GM10248 (cell line): ENCODE results near the gene RPP30.

Source experiments
- CTCF ChIA-PET: fragments of 300-600 bp; sonication (Branson Sonifier 250); formaldehyde crosslinking; extraction: SDS; loops from one replicate; lab custom pipeline; 2021; ENCODE audit warnings: antibody characterized with exemption; lab: Yijun Ruan, JAX
- POLR2A ChIA-PET: fragments of 350-650 bp; sonication (Branson Sonifier 250); formaldehyde crosslinking; extraction: SDS; loops from one replicate; lab custom pipeline; 2020; ENCODE audit warnings: antibody characterized with exemption; lab: Yijun Ruan, JAX
- DNase-seq: peaks from one replicate; pipeline ENCODE4 v3.0.0; 2012; ENCODE audit errors: extremely low spot score
- TF ChIP-seq, protein P1 (sequence below): IDR thresholded peaks from 2 replicates; pipeline ENCODE4 v1.5.1; 2012; ENCODE audit warnings: mild to moderate bottlenecking, low read depth; ENCODE audit errors: extremely low read depth, missing control alignments, control extremely low read depth

The RPP30 gene

DNA sequence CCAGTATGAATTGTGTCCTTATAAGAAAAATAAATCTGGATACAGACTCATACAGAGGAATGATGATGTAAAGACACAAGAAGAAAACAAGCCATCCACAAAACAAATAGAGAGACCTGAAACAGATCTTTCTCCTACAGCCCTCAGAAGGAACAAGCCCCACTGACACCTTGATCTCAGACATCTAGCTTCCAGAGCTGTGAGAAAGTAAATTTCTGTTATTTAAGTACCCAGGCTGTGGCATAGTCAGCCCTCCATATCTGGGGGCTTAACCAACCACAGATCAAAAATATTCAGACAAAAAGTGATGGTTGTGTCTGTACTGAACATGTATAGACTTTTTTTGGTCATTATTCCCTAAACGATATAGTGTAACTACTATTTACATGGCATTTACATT, 73.0 kb downstream of the RPP30 start:
- TF ChIP-seq, protein P1, sequence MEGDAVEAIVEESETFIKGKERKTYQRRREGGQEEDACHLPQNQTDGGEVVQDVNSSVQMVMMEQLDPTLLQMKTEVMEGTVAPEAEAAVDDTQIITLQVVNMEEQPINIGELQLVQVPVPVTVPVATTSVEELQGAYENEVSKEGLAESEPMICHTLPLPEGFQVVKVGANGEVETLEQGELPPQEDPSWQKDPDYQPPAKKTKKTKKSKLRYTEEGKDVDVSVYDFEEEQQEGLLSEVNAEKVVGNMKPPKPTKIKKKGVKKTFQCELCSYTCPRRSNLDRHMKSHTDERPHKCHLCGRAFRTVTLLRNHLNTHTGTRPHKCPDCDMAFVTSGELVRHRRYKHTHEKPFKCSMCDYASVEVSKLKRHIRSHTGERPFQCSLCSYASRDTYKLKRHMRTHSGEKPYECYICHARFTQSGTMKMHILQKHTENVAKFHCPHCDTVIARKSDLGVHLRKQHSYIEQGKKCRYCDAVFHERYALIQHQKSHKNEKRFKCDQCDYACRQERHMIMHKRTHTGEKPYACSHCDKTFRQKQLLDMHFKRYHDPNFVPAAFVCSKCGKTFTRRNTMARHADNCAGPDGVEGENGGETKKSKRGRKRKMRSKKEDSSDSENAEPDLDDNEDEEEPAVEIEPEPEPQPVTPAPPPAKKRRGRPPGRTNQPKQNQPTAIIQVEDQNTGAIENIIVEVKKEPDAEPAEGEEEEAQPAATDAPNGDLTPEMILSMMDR, result no peak
- POLR2A ChIA-PET, result no interaction called here
- CTCF ChIA-PET, result interaction anchor here (0.9 to 2.1 kb wide), 5 partner anchors 11 to 354 kb away, joined by 3 to 6 read pairs (median 3); no protein-coding TSS in a partner anchor
- DNase-seq, result no peak

DNA sequence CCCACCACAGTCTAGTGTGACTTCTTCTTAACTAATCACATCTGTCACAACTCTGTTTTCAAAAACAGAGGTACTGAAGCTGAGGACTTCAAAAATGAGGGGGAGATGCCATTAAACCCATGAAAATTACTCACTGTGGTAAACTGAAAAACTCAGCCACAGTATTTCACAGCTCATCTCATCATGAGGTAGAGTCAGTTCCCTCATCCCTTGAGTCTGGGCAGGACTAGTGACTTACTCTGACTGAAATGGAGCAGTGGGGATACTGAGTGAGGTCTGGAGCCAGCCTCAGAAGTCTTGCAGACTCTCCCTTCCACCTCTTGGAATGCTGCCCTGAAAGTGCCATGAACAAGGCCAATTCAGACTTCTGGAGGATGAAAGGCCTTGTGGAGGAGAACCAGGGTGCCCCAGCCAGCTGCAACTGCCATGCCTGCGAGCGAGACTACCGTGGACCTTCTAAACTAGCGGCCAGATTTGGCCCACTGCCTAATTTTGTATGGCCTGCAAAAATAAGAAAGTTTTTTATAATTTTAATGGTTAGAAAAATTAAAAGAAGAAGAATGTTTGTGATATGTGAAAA, 73.8 kb downstream of the RPP30 start:
- TF ChIP-seq, protein P1, result no peak
- ChIA-PET POLR2A (no interaction called here), CTCF (interaction anchor here (0.7 to 2.1 kb wide), 5 partner anchors 10 to 71 kb away, joined by 3 to 6 read pairs (median 3); no protein-coding TSS in a partner anchor)
- no peak for DNase-seq

DNA sequence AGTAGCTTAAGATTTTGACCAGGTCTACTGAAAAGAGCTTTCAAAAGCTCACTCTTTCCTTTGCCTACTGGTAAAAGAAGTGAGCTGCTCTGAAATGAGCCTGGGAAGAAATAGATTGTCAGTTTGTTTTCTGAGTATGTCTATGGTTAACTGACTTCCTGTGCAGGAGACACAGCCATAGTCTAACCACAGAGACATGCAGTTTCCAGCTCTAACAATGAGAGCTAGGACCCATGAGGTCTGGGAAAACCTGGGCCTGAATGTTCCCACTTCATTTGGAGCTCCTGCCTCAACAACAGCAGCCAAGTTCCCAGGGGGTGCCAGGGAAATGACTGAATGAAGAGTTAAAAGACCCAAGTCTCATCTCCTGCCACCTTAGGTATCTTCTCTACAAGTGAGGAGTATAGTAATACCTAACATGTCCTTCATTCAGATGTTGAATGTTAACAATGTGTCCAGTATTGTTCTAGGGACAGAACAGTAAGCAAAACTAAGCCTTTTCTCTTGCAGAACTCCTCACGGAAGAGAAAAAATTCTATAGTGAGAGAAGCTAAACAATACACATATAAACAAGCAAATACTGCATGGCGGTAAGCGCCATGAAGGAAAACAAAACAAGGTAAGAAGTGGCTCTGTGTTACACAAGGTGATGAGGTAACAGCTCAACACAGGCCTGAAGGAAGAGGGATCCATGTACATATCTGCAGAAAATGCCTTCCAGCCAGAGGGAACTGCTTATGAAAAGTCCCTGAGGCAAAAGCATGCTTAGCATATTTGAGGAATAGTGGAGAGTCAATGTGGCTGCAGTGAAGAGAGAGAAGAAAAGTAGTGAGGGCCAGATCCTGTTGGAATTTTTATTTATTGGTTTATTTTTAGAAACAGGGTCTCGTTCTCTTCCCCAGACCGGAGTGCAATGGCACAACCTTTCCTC, 75.5 kb downstream of the RPP30 start:
- TF ChIP-seq, protein P1, result no peak
- DNase-seq, result no peak
- ChIA-PET POLR2A (no interaction called here), CTCF (interaction anchor here (1.1 to 2.2 kb wide), 9 partner anchors 9 to 351 kb away, joined by 3 to 11 read pairs (median 6); no protein-coding TSS in a partner anchor)
